K562 (cell line): Measurements from ENCODE around the gene LAMA1. TPM values are rescaled to one million over a fixed set of nuclear protein-coding genes. Genes with fewer than 3 reads are reported as not detected.

Experiments used
- ATAC-seq: fragments of 200-7000 bp; cut with Tn5 transposase; 3 replicates; pipeline ENCODE4 v1.9.1; 2020; ENCODE audit warnings: moderate library complexity
- Bru-seq: library from RNA; stranded (reverse); fragments of 400-500 nt; gene quantifications from one replicate; lab custom pipeline; 2021; lab: Mats Ljungman, UMichigan
- BruChase-seq, 2 experiments: library from RNA; stranded (reverse); fragments of 400-500 nt; gene quantifications; one replicate each; lab custom pipeline; 2021; lab: Mats Ljungman, UMichigan
- BruUV-seq: library from RNA; stranded (reverse); fragments of 400-500 nt; replicated peaks from 2 replicates; lab custom pipeline; 2021; lab: Mats Ljungman, UMichigan
- CTCF ChIA-PET: fragments of 300-600 bp; formaldehyde crosslinking; extraction: SDS; loops from one replicate; lab custom pipeline; 2021; ENCODE audit warnings: low intra/inter-chr PET ratio; lab: Yijun Ruan, JAX
- POLR2A ChIA-PET: fragments of 300-600, 350-650 bp; sonication (Branson Sonifier 250); formaldehyde crosslinking; extraction: SDS; loops from one replicate; lab custom pipeline; 2021; ENCODE audit warnings: antibody characterized with exemption, inconsistent platforms; lab: Yijun Ruan, JAX
- DNase-seq, 4 experiments: peaks; one replicate each; pipeline versions ENCODE4 v3.0.0 to v3.0.0-alpha.2; 2011 to 2018; ENCODE audit warnings: low spot score in 3 of 4, mixed read lengths in 3 of 4; ENCODE audit errors: extremely low read depth in 1 of 4
- FAIRE-seq: peaks from 2 replicates; lab custom pipeline; 2011; peaks lifted over from hg19 to GRCh38; lab: Jason Lieb, UNC
- H2AFZ ChIP-seq: 2 replicates; pipeline ENCODE4 v1.6.0; 2011; ENCODE audit warnings: low read depth, low read length, control low read depth, inconsistent platforms
- H3K27ac ChIP-seq: fragments of 200-600 bp; 3 replicates; pipeline ENCODE4 v1.8.0; 2011; ENCODE audit warnings: low read depth, mild to moderate bottlenecking, control low read depth, inconsistent platforms, low read length, moderate library complexity, mixed read lengths; ENCODE audit errors: extremely low read depth
- H3K27me3 ChIP-seq, 2 experiments: fragments of 300-600 bp in 1 of 2; 2 replicates in 1 of 2; 3 replicates in 1 of 2; pipeline versions ENCODE4 v1.6.0 to v1.8.0; 2011; ENCODE audit warnings: inconsistent platforms in 2 of 2, low read length in 2 of 2, mild to moderate bottlenecking in 1 of 2, mixed read lengths in 1 of 2, moderate library complexity in 1 of 2; ENCODE audit not compliant: control insufficient read depth in 2 of 2, insufficient read depth in 2 of 2
- H3K36me3 ChIP-seq: fragments of 300-600 bp; 3 replicates; pipeline ENCODE4 v1.8.0; 2011; ENCODE audit warnings: mild to moderate bottlenecking, low read length, inconsistent platforms; ENCODE audit not compliant: control insufficient read depth, insufficient read depth
- H3K4me1 ChIP-seq, 2 experiments: fragments of 200-600 bp in 1 of 2; replicated peaks in 1 of 2; 2 replicates in 1 of 2; 3 replicates in 1 of 2; pipeline versions ENCODE4 v1.5.1 to v1.8.0; 2011; ENCODE audit warnings: inconsistent platforms in 2 of 2, low read length in 2 of 2, mild to moderate bottlenecking in 1 of 2, mixed read lengths in 1 of 2, moderate library complexity in 1 of 2; ENCODE audit not compliant: control insufficient read depth in 2 of 2, insufficient read depth in 2 of 2
- H3K4me2 ChIP-seq: 2 replicates; pipeline ENCODE4 v1.6.1; 2011; ENCODE audit warnings: low read length, control low read depth, inconsistent platforms, mixed read lengths; ENCODE audit not compliant: insufficient read depth
- H3K4me3 ChIP-seq: fragments of 200-600 bp; sonication (generic), shearing (Covaris generic); 2 replicates; pipeline ENCODE4 v1.5.1; 2016; ENCODE audit warnings: control low read depth, inconsistent platforms
- H3K79me2 ChIP-seq: fragments of 200-600 bp; 3 replicates; pipeline ENCODE4 v1.8.0; 2011; ENCODE audit warnings: low read length, inconsistent platforms; ENCODE audit not compliant: control insufficient read depth, insufficient read depth
- H3K9ac ChIP-seq, 2 experiments: 2 replicates each; pipeline versions ENCODE4 v1.6.0 to v1.6.1; 2011; ENCODE audit warnings: low read depth in 2 of 2, low read length in 2 of 2, control low read depth in 1 of 2, inconsistent platforms in 1 of 2, mild to moderate bottlenecking in 1 of 2, mixed read lengths in 1 of 2; ENCODE audit not compliant: insufficient read depth in 1 of 2
- H3K9me1 ChIP-seq: one replicate; pipeline ENCODE4 v1.6.0; 2011; ENCODE audit warnings: inconsistent platforms, mild to moderate bottlenecking, low read length, moderate library complexity; ENCODE audit not compliant: control insufficient read depth, insufficient read depth
- H3K9me3 ChIP-seq: replicated peaks from 2 replicates; pipeline ENCODE4 v1.5.1; 2011; ENCODE audit warnings: low read depth, low read length, inconsistent platforms; ENCODE audit not compliant: control insufficient read depth, insufficient read depth
- H4K20me1 ChIP-seq: replicated peaks from 2 replicates; pipeline ENCODE4 v1.6.1; 2011; ENCODE audit warnings: low read length, inconsistent platforms, mixed read lengths; ENCODE audit not compliant: control insufficient read depth, insufficient read depth
- BDP1 ChIP-seq: IDR thresholded peaks from 3 replicates; pipeline ENCODE4 v1.6.1; 2011; ENCODE audit not compliant: insufficient read length, insufficient read depth
- KLF1 ChIP-seq: fragments of 450-650 bp; IDR thresholded peaks from 2 replicates; pipeline ENCODE4 v1.6.1; 2016; ENCODE audit warnings: missing genetic modification characterization, missing compliant biosample characterization
- MTA1 ChIP-seq: fragments of 450-650 bp; IDR thresholded peaks from 2 replicates; pipeline ENCODE4 v1.6.1; 2017; ENCODE audit warnings: borderline replicate concordance
- PCBP1 ChIP-seq: fragments of 200-400 bp; formaldehyde crosslinking; IDR thresholded peaks from 2 replicates; pipeline ENCODE4 v1.6.1; 2018; ENCODE audit warnings: mild to moderate bottlenecking, low read depth, low read length; ENCODE audit not compliant: poor library complexity, severe bottlenecking
- RFX1 ChIP-seq: fragments of 450-650 bp; IDR thresholded peaks from 2 replicates; pipeline ENCODE4 v1.6.1; 2016; ENCODE audit warnings: mild to moderate bottlenecking, moderate library complexity
- WGBS: fragments of 100-300 bp; shearing (Covaris generic); methylation state at CpG from one replicate; pipeline ENCODE4 v1.1.6; 2016; ENCODE audit warnings: low coverage, mixed read lengths; ENCODE audit not compliant: insufficient coverage; ENCODE audit errors: missing lambda C conversion rate; 5-methylcytosine and 5-hydroxymethylcytosine counted together
- in situ Hi-C: fragments of 300-500 bp; cut with MboI; formaldehyde crosslinking; loops from 4 replicates; pipeline ENCODE4 v1.15.0; 2018; ENCODE audit warnings: inconsistent platforms, mixed read lengths
- intact Hi-C: fragments of 100-400 bp; cut with micrococcal nuclease; formaldehyde crosslinking; loops from 2 replicates; pipeline ENCODE4 v1.14.2; 2022
- long read RNA-seq, 3 experiments: library from polyadenylated mRNA in 2 of 3; library from RNA in 1 of 3; unstranded in 2 of 3; stranded (forward) in 1 of 3; transcript quantifications; one replicate each; pipeline ENCODE4 v2.0.0, GENCODE V29; 2019 to 2022
- polyA minus RNA-seq, 3 experiments: library from RNA; depleted of rRNA, polyadenylated mRNA; stranded (reverse); fragments of >200 nt; gene quantifications; 2 replicates each; pipeline ENCODE4 v1.2.3, GENCODE V29; 2011
- polyA plus RNA-seq, 8 experiments: library from polyadenylated mRNA; depleted of rRNA in 4 of 8; stranded (reverse) in 5 of 8; unstranded in 3 of 8; fragments of >200 nt; fragmentation: Nextera tagmentation in 2 of 8; fragmentation: Illumina TruSeq in 1 of 8; extraction: Ambion mirVana in 2 of 8; extraction: Trizol in 1 of 8; gene quantifications; 2 replicates each; pipeline versions ENCODE4 v1.2.1 to v1.2.3, GENCODE V29; 2011 to 2014; ENCODE audit warnings: inconsistent platforms in 1 of 8, missing spikeins in 1 of 8
- total RNA-seq, 7 experiments: library from RNA; depleted of rRNA in 6 of 7; stranded (reverse); fragments of >200 nt in 6 of 7; fragmentation: Illumina TruSeq in 2 of 7; extraction: Trizol in 2 of 7; gene quantifications; 2 replicates each; pipeline versions ENCODE4 v1.2.1 to v1.2.3, GENCODE V29; 2011 to 2021; ENCODE audit warnings: low replicate concordance in 1 of 7
- TF ChIP-seq, protein P1 (sequence below), 2 experiments: fragments of 150-350 bp in 1 of 2; IDR thresholded peaks; 2 replicates each; pipeline ENCODE4 v1.6.1; 2012 to 2016; ENCODE audit warnings: low read depth in 2 of 2, low read length in 2 of 2, mild to moderate bottlenecking in 1 of 2, moderate library complexity in 1 of 2

The LAMA1 gene, protein sequence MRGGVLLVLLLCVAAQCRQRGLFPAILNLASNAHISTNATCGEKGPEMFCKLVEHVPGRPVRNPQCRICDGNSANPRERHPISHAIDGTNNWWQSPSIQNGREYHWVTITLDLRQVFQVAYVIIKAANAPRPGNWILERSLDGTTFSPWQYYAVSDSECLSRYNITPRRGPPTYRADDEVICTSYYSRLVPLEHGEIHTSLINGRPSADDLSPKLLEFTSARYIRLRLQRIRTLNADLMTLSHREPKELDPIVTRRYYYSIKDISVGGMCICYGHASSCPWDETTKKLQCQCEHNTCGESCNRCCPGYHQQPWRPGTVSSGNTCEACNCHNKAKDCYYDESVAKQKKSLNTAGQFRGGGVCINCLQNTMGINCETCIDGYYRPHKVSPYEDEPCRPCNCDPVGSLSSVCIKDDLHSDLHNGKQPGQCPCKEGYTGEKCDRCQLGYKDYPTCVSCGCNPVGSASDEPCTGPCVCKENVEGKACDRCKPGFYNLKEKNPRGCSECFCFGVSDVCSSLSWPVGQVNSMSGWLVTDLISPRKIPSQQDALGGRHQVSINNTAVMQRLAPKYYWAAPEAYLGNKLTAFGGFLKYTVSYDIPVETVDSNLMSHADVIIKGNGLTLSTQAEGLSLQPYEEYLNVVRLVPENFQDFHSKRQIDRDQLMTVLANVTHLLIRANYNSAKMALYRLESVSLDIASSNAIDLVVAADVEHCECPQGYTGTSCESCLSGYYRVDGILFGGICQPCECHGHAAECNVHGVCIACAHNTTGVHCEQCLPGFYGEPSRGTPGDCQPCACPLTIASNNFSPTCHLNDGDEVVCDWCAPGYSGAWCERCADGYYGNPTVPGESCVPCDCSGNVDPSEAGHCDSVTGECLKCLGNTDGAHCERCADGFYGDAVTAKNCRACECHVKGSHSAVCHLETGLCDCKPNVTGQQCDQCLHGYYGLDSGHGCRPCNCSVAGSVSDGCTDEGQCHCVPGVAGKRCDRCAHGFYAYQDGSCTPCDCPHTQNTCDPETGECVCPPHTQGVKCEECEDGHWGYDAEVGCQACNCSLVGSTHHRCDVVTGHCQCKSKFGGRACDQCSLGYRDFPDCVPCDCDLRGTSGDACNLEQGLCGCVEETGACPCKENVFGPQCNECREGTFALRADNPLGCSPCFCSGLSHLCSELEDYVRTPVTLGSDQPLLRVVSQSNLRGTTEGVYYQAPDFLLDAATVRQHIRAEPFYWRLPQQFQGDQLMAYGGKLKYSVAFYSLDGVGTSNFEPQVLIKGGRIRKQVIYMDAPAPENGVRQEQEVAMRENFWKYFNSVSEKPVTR (N-terminal part only)
- not detected in 2 replicates for total RNA-seq (2011; cell fraction: chromatin; rRNA removed; ENCODE audit: low replicate concordance)
- not detected in 2 replicates for total RNA-seq (2011; cell fraction: nucleolus; rRNA removed)
- not detected in 2 replicates for total RNA-seq (2011; cell fraction: nucleoplasm; rRNA removed)
- not detected in 2 replicates for total RNA-seq (2014; rRNA removed)
- not detected in 2 replicates for total RNA-seq (2014; rRNA removed; fragmentation: Illumina TruSeq; extraction: Trizol)
- not detected in 2 replicates for total RNA-seq (2015; rRNA removed; fragmentation: Illumina TruSeq; extraction: Trizol)
- total RNA-seq (2021), result 0.04 and 0.18 TPM in 2 replicates
- polyA plus RNA-seq (2011; rRNA removed), result not detected in 2 replicates
- polyA plus RNA-seq (2011; cell fraction: cytosol; rRNA removed), result not detected in 2 replicates
- 0.01 and 0.06 TPM in 2 replicates for polyA plus RNA-seq (2011; cell fraction: nucleus; rRNA removed)
- polyA plus RNA-seq (2012), result not detected in 2 replicates
- not detected in 2 replicates for polyA plus RNA-seq (2014; fragmentation: Illumina TruSeq; extraction: Trizol)
- not detected for polyA plus RNA-seq (2014; fragmentation: Nextera tagmentation; extraction: Ambion mirVana)
- not detected in 2 replicates for polyA plus RNA-seq (2014; rRNA removed)
- polyA minus RNA-seq (2011; rRNA and poly(A)+ RNA removed), result 0.03 TPM in 1 of 2 replicates, not detected in the other
- polyA minus RNA-seq (2011; cell fraction: cytosol; rRNA and poly(A)+ RNA removed), result 0.57 and 1.1 TPM in 2 replicates
- polyA minus RNA-seq (2011; cell fraction: nucleus; rRNA and poly(A)+ RNA removed), result 0.11 and 0.13 TPM in 2 replicates
- not detected for Bru-seq, nascent RNA
- BruChase-seq, experiment 1, labeled RNA remaining after a 2-hour chase, result percentile 0 among the genes with signal in this experiment
- not detected for BruChase-seq, experiment 2, labeled RNA remaining after a 6-hour chase
- long read RNA-seq, experiment 1, result 0 reads
- long read RNA-seq, experiment 2, result 0 reads
- long read RNA-seq, experiment 3, result 0 reads

DNA sequence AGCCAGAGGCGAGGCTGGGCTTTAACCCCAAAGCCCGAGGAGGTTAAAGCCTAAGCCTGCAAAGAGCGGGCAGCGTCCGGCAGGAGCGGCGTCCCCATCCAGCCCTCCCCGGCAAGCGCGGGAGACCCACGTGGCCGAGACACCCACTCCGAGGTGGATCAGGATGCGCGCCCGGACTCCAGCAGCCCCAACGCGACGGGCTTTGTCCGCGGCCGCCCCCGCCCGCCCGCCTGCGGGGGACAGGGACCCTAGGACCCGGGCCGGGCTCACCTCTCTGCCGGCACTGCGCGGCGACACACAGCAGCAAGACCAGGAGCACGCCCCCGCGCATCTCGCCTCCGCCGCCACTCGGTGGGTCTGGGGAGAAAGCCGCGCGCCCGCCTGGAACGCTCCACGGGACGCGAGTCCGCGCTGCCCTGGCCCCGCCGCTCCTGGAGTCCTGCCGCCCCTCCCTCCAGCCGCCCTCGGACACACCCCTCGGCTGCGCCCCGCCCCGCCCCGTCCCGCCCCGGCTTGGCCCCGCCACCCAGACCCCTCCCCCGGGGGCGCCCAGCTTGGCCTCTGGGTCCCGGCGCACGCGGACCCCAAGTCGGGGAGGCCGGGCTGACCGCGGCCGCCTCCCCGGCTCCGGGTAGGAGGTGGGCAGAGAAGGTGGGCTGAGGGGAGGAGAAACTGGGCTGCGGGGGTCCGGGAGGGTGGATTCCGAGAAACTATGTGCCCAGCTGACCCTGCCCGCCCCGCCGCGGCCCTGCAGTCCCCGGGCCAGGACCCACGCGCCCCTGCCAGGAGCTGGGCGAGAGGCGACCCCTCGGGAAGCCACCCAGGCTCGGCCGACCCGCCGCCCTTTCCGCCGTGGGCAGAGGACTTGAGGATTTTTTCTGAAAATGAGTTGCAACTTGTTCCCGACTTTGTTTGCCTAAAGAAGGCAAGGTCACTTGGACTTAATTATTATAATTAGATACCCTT lies at the start of gene LAMA1:
TSS of gene LAMA1 (minus strand) at position 408 of the 966 bp plus-strand sequence. CDS start at position 331, 77 bp downstream.
- H3K4me2 ChIP-seq, result no peak within 1 kb of the TSS
- peaks cover 8 to 12% of the 10 kb centered on the region in 2 experiments; a peak in 2 of 5 replicates for H3K27me3 ChIP-seq
- H3K4me3 ChIP-seq, result no peak within 1 kb of the TSS
- H2AFZ ChIP-seq, result no peak within 1 kb of the TSS
- in situ Hi-C loops (no loop called here), intact Hi-C loops (no loop called here)
- CTCF ChIA-PET, result no interaction called here
- H3K4me1 ChIP-seq, result no peaks in the 10 kb centered on the region
- no TSS peak for BruUV-seq
- POLR2A ChIA-PET, result no interaction called here
- H3K36me3 ChIP-seq, result no peaks in the 10 kb centered on the region
- 40% methylated on average over 46 of the region's 95 CpGs for WGBS
- DNase-seq (no peak), ATAC-seq (no peak), FAIRE-seq (no peak)
- H3K9me3 ChIP-seq, result no peaks in the 10 kb centered on the region
- no peak within 1 kb of the TSS for H3K27ac ChIP-seq
- TF ChIP-seq KLF1 (no peak), PCBP1 (no peak), BDP1 (no peak), MTA1 (no peak), RFX1 (no peak)
- TF ChIP-seq, protein P1, sequence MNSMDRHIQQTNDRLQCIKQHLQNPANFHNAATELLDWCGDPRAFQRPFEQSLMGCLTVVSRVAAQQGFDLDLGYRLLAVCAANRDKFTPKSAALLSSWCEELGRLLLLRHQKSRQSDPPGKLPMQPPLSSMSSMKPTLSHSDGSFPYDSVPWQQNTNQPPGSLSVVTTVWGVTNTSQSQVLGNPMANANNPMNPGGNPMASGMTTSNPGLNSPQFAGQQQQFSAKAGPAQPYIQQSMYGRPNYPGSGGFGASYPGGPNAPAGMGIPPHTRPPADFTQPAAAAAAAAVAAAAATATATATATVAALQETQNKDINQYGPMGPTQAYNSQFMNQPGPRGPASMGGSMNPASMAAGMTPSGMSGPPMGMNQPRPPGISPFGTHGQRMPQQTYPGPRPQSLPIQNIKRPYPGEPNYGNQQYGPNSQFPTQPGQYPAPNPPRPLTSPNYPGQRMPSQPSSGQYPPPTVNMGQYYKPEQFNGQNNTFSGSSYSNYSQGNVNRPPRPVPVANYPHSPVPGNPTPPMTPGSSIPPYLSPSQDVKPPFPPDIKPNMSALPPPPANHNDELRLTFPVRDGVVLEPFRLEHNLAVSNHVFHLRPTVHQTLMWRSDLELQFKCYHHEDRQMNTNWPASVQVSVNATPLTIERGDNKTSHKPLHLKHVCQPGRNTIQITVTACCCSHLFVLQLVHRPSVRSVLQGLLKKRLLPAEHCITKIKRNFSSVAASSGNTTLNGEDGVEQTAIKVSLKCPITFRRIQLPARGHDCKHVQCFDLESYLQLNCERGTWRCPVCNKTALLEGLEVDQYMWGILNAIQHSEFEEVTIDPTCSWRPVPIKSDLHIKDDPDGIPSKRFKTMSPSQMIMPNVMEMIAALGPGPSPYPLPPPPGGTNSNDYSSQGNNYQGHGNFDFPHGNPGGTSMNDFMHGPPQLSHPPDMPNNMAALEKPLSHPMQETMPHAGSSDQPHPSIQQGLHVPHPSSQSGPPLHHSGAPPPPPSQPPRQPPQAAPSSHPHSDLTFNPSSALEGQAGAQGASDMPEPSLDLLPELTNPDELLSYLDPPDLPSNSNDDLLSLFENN (IDR thresholded peaks at IDR 0.05; ENCODE audit: low read depth in 2 of 2, low read length in 2 of 2), result no peak
- no peaks in the 10 kb centered on the region for H3K79me2 ChIP-seq
- H4K20me1 ChIP-seq, result 0 out of 2 replicates have a peak, but pooled peaks cover 3% of the 10 kb centered on the region
- no peak within 1 kb of the TSS for H3K9ac ChIP-seq
- H3K9me1 ChIP-seq, result no peaks in the 10 kb centered on the region
